Measurements from ENCODE around the gene ARRB1.

GRCh38 chr11:75375626-75376025 lies 24.2 kb upstream of the ARRB1 start:
- TF ChIP-seq CTCF (IDR thresholded peaks at IDR 0.05; ENCODE audit: low read depth, low read length, missing input control) (no peak), ATF3 (IDR thresholded peaks at IDR 0.05) (no peak), SP1 (IDR thresholded peaks at IDR 0.05) (no peak), YY1 (IDR thresholded peaks at IDR 0.05) (no peak), JUND (IDR thresholded peaks at IDR 0.05) (no peak), RXRA (IDR thresholded peaks at IDR 0.05) (no peak)
